HL-60/S4 (cell line): Measurements from ENCODE around the gene SIGLEC14.
"Not testable (repeated sequence)": the region's sequence is repeated elsewhere in the genome, so short reads cannot be mapped to it uniquely, and the experiment has no call there.

Experiments used
- in situ Hi-C: fragments of 300-500 bp; cut with MboI; formaldehyde crosslinking; loops from 2 replicates; pipeline ENCODE4 v1.14.3; 2022; ENCODE audit warnings: low sequenced_read_pairs

SIGLEC14 gene

GRCh38 chr19:51646730-51647129 lies at the start of gene SIGLEC14:
Gene SIGLEC14, minus strand, starts transcription at chr19:51646825. Its CDS starts 66 bp downstream, at chr19:51646759.
- in situ Hi-C loops, result not testable (repeated sequence)

DNA sequence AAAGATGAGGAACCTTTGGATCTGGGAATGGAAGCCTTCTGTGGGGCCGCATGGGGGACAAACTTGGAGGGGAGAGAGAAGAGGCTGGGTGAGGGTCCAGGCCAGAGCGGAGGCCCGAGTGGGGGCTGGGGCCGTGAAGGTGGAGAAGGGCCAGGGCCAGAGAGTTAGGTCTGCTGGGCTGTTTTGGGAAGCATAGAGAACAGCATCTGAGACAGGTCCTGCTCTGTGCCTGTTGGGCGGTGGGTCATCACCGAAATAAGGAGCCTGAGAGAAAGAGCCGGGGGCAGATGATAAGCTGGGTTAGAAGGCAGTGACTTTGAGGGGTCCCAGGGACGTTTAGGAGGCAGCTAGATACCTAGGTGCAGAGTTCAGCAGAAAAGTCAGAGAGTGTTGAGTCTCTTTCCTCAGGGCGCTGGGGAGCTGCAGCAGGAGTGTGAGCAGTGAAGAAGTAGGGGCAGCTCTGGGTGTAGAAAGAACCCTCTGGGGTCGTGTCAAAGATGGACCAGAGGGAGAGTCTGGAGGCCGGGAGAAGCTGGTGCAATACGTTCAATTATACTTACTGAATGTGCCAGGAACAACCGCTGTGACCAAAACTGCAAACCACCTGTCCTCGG lies 49.2 kb upstream of the SIGLEC14 start:
- in situ Hi-C loops, result no loop called here

DNA sequence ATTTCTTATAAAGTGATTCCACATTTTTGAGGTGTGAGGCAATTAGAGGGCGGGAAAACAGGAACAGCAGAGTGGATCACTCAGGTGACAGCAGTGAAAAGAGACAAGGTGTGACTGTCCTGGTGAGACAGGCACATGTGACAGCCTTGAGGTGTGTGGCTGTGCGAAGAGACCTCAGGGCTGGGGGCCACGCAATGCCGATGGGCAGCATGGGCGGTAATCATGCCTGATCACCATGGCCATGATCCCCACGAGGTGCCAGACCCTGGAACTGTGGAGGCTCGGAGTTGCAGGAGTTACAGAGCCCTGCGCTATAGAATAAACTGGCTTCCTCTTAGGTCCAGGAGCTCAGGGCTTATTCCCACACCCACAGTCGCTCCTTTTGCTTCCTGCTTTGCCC lies 48.5 kb upstream of the SIGLEC14 start:
- in situ Hi-C loops, result no loop called here

DNA sequence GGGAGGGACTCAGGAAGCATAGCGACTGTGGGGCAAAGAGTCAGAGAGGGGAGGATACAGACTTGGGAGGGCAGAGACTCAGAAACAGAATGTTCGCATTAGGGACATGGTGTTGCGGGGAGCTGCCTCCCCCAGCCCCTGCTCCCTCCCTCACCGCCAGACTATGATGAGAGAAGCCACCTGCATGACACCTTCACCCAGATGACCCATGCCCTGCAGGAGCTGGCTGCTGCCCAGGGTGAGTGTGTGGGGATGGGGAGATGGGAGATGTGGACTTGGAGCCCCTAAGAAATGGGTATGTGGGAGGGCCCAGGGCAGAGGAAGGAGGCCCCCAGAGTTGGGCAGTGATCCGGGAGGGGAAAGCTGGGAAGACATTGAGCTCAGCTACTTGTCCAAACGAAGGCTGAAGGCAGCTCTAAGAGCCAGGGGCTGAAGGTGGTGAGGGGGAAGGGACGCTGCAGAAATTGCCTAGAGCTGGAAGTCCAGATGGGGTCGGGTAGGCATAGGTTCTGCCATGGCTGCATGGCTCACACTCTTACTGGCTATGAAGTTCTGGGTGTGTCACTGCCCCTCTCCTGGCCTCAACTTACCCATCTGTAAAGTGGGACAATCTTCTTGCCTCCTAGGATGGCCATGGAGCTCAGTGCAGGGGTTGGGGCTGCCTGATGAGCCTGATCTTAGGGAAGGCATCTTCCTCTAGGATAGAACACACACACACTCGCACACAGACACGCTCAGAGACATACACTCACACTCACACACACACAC lies 47.9 kb upstream of the SIGLEC14 start:
- in situ Hi-C loops, result no loop called here

- in situ Hi-C loops, result no loop called here
Observed at GRCh38 chr19:51693819-51694218, 47.2 kb upstream of the SIGLEC14 start.

DNA sequence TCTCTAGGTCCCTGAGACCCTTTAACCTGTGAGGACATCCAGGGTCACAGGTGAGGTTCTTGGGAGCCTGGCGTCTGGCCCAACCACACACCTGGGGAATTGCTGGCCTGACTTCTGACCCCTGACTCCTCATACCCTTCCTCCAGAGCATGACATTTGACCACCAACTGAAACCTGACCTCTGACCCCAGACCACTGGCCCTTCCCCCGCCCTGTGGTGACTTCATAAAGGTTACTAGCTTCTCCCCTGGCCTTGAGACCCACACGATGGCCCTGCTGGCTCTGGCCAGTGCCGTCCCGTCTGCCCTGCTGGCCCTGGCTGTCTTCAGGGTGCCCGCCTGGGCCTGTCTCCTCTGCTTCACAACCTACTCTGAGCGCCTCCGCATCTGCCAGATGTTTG lies 46.6 kb upstream of the SIGLEC14 start, which contains the start of gene SPACA6:
Gene SPACA6, plus strand, starts transcription at position 71 of the 400 bp plus-strand sequence. Its CDS starts 197 bp downstream, at position 268.
- in situ Hi-C loops, result no loop called here

GRCh38 chr19:51692468-51692867 lies 45.8 kb upstream of the SIGLEC14 start:
- in situ Hi-C loops, result no loop called here

DNA sequence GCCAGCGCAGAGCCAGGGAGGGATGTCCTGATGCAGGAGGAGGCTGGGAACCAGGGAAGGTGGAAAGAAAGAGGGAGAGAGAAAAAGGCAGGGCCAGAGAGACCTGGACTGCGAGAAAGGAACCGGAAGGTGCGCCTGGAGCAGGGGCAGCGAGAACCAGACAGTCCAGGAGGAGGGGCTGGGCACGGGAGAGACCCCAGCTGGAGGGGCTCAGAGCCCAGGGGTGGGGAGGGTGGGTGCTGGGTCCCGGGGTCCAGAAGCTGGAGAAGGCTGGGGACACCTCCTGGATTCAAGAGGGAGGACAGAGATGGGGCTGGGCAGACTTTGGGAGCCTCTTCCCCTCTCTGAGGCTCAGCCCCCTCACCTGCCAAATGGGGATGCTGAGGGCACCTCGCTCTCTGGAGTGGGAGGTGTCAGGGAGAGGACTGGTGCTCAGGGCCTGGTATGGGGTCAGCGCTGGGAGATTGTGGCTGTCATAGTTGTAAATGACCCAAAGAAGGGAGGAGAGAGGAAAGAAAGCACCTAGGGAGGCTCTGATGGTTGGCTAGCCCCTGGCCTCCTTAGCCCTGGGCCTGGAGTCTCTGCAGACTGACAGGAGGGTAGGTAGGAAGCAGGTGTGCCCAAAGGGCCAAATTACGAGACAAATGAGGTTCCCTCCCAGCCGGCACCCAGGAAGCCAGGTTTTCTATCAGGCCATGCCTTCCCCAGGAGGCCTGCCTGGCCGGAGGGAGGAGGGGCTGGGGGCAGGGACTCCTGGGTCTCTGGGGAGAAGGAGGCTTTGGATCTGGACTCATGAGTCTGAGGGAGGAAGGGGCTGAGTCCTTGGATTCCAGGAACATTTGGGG lies 45.2 kb upstream of the SIGLEC14 start:
- in situ Hi-C loops, result no loop called here

GRCh38 chr19:51691074-51691583 lies 44.5 kb upstream of the SIGLEC14 start:
- in situ Hi-C loops, result no loop called here

DNA sequence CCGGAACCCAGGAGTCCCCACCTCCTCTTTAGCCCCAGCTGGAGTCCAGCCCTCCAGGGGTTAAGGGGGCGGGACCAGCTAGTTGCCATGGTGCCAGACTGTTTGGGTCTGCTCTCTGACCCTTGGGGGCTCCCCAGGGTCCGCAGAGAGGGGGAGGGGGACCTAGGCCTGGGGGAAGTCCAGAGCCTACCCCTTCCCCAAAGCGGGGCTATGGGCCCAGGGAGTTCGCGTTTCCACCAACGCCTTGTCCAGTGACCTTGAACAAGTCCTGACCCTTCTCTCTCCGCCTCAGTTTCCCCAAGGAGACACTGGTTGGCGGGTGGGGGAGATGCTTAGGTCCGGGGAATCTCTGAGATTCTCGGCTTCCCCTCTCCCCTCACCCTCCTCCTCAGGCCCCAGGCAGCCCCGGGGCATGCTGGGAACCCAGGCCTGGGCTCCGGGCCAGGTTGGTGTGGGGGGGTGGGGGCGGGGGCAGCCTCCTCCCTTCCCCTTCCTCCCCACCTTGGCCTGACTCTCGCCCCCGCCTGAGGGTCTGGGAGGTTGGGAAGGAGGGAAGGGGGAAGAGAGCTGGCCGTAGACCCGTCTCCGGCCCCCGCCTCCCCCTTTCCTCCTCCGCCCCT lies 43.9 kb upstream of the SIGLEC14 start:
- in situ Hi-C loops, result no loop called here

DNA sequence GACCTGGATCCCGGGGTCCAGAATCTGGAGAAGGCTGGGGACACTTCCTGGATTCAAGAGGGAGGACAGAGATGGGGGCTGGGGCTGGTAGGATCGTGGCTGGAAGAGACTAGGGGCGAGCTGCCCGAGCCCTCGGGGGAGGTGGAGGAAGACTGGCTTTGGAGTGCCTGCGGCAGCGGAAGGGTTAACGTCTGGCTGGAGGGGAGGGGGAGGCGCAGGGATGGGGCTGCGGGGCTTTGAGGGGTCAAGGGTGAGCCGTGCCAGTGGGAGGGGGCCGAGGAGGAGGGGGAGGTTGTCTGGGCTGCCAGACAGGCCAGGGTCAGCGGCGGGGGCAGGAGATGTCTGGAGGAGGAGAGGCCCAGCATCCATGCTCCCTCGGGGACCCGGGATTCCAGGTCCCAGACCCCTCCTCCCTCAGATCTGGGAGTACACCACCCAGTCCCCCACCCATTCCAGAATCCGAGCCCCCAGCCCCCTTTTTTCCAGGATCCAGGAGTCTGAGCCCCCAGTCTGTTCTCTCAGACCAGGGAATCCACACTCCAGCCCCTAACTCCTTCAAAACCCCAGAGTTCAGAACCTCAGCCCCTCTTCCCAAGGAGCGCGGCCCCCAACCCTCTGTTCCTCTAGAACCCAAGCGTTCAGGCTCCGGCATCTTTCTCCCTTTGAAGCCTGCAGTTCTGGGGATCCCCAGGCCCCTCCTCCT lies 43.3 kb upstream of the SIGLEC14 start:
- in situ Hi-C loops, result no loop called here

DNA sequence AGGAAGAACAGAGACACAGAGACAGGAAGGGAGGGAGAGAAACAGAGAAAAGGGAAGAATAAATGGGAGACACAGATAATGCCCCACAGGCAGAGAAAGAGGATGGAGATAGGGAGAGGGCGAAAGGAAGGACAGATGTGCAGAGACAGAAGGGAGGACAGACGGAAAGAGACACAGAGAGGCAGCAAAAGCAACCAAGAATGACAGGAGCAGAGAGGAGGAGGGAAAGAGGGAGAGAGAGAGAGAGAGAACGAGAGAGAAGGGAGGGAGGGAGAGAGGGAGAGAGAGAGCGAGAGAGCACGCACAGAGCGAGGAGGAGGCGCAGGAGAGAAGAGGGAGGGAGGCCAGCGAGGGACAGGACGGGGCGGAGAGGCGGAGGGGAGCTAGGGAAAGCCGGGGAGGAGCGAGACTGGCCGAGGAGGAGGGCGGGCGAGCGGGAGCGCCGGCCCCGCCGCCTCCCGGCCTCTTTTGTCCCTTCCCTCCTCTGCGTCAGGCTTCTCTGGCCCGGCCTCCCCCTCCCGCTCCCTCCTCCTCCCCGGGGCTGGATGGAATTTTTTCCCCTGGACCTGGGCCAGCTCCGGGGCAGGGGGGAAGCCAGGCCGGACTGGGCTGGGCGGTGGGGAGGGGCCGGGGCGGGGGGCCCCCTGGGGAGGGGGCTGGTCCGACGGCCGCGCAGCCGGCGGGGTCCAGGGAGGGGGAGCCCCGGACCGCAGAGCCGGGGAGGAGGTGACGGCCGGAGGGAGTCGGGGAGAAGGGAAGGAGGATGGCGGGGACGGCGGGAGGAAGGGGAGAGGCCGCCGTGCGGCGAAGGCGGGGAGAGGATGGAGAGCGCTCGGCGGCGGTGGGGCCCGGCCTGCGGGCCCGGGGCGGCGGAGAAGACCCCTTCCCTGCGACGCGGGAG lies 42.3 kb upstream of the SIGLEC14 start:
- in situ Hi-C loops, result no loop called here

- in situ Hi-C loops, result no loop called here
Observed at GRCh38 chr19:51687791-51688670, 41.4 kb upstream of the SIGLEC14 start.

- in situ Hi-C loops, result no loop called here
Observed at GRCh38 chr19:51686171-51686570, 39.5 kb upstream of the SIGLEC14 start.

DNA sequence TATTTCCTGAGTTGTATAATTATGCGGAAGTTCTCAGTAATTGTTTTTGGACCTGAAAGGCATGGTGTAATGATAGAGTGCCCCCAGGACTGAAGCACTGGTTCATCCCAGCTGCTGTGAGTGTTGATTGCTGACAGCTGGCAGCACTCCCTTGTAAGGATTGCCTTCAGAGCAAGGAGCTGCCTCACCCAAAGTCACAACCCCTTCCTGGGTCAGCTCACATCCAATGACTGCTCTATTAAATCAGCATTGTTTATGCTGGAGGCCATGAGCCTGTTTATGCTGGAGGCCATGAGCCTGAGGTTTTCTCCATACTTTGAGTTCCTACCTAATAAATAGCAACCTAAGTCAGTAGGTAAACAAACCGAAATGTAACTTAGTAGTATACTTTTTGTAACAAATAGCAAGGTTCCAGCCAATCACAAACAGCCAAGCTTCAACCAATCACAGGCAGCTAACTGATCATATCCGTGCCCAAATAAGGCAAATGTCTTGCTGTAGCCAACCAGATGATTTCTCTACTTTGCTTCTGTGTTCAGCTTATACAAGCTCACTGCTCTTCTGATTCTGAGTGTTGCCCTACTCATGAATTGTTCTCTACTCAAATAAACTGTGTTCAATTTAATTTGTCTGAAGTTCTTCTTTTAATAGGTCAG lies 34.8 kb upstream of the SIGLEC14 start:
- in situ Hi-C loops, result no loop called here

DNA sequence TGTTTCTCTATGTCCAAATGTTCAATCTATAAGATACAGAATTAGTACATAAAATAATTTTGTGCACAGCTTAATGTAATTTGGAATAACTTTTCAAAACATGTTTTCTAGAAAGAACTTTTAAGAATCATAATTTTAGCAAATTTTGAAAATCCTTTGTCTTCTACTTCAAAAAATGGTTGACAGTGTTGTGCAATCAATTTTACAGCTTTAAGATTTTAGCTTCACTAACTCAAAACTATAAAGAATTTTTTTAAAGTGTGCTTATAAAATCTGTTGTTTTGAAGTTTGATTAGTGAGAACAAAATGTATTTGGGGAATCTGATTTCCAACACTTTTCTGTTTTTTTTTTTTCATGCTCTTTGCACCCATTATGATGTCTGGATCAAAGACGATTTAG lies 33.8 kb upstream of the SIGLEC14 start:
- in situ Hi-C loops, result no loop called here

GRCh38 chr19:51676566-51677083 lies 30.0 kb upstream of the SIGLEC14 start:
- in situ Hi-C loops, result no loop called here
